Panc1 (cell line): Measurements from ENCODE around the gene LRRC38. TPM values are rescaled to one million over a fixed set of nuclear protein-coding genes. Genes with fewer than 3 reads are reported as not detected.

ENCODE experiments used
- ATAC-seq: fragments of 200-7000 bp; cut with Tn5 transposase; 2 replicates; pipeline ENCODE4 v1.9.1; 2020; ENCODE audit warnings: mild to moderate bottlenecking, moderate library complexity
- BruUV-seq: library from RNA; stranded (reverse); fragments of 400-500 nt; replicated peaks from 2 replicates; lab custom pipeline; 2021; lab: Mats Ljungman, UMichigan
- CTCF ChIA-PET: fragments of 300-600 bp; sonication (Branson Sonifier 250); formaldehyde crosslinking; loops from one replicate; lab custom pipeline; 2022; ENCODE audit warnings: antibody characterized with exemption; lab: Charles Lee
- POLR2A ChIA-PET: fragments of 300-600 bp; sonication (Branson Sonifier 250); formaldehyde crosslinking; loops from one replicate; lab custom pipeline; 2022; ENCODE audit warnings: antibody characterized with exemption; lab: Charles Lee
- DNase-seq: peaks from one replicate; pipeline ENCODE4 v3.0.0-alpha.2; 2010; ENCODE audit warnings: low read depth, low spot score
- H3K27ac ChIP-seq: 2 replicates; pipeline ENCODE4 v1.5.1; 2011; ENCODE audit warnings: mild to moderate bottlenecking, low read length, inconsistent platforms
- H3K27me3 ChIP-seq: fragments of 200-500 bp; sonication (Bioruptor generic); 2 replicates; pipeline ENCODE4 v1.6.0; 2014; ENCODE audit warnings: low read length, inconsistent platforms; ENCODE audit not compliant: control insufficient read depth, insufficient read depth
- H3K36me3 ChIP-seq: fragments of 200-500 bp; sonication (Bioruptor generic); 2 replicates; pipeline ENCODE4 v1.5.1; 2014; ENCODE audit warnings: inconsistent platforms, mild to moderate bottlenecking, low read length, moderate library complexity; ENCODE audit not compliant: control insufficient read depth, insufficient read depth
- H3K4me1 ChIP-seq: 2 replicates; pipeline ENCODE4 v1.5.1; 2011; ENCODE audit warnings: inconsistent platforms, mild to moderate bottlenecking, low read length, moderate library complexity; ENCODE audit not compliant: control insufficient read depth, insufficient read depth
- H3K4me3 ChIP-seq, 2 experiments: 2 replicates each; pipeline ENCODE4 v1.5.1; 2011 to 2012; ENCODE audit warnings: low read depth in 2 of 2, low read length in 2 of 2, mild to moderate bottlenecking in 2 of 2, inconsistent platforms in 1 of 2, moderate library complexity in 1 of 2
- H3K9me3 ChIP-seq: fragments of 200-500 bp; sonication (Bioruptor generic); 2 replicates; pipeline ENCODE4 v1.5.1; 2014; ENCODE audit warnings: low read depth, mild to moderate bottlenecking, inconsistent platforms, low read length, moderate library complexity; ENCODE audit not compliant: control insufficient read depth, insufficient read depth
- POLR2AphosphoS5 ChIP-seq: IDR thresholded peaks from 2 replicates; pipeline ENCODE4 v1.6.1; 2012; ENCODE audit warnings: mild to moderate bottlenecking, low read depth, low read length, moderate library complexity
- SIN3A ChIP-seq: IDR thresholded peaks from 2 replicates; pipeline ENCODE4 v1.6.1; 2012; ENCODE audit warnings: low read depth, mild to moderate bottlenecking, low read length, moderate library complexity, borderline replicate concordance; ENCODE audit not compliant: insufficient read depth
- TCF7L2 ChIP-seq: IDR thresholded peaks from 2 replicates; pipeline ENCODE4 v1.6.1; 2011; ENCODE audit warnings: mild to moderate bottlenecking, low read depth, low read length, inconsistent platforms
- in situ Hi-C: cut with HindIII; loops from 2 replicates; pipeline ENCODE4 v1.10.0; 2016; ENCODE audit warnings: low sequenced_read_pairs, low pct_unique_long_range_greater_than_20kb
- intact Hi-C: fragments of 100-400 bp; cut with micrococcal nuclease; formaldehyde crosslinking; loops from one replicate; pipeline ENCODE4 v1.10.0; 2022; ENCODE audit not compliant: unreplicated experiment
- total RNA-seq: library from RNA; stranded (reverse); gene quantifications from one replicate; pipeline ENCODE4 v1.2.1, GENCODE V29; 2021; ENCODE audit not compliant: unreplicated experiment
- TF ChIP-seq, protein P1 (sequence below): fragments of 450-650 bp; IDR thresholded peaks from 2 replicates; pipeline ENCODE4 v1.5.1; 2017; ENCODE audit warnings: mild to moderate bottlenecking
- TF ChIP-seq, protein P2 (sequence below), 2 experiments: IDR thresholded peaks; 2 replicates each; pipeline ENCODE4 v1.6.1; 2011 to 2012; ENCODE audit warnings: low read depth in 2 of 2, control low read depth in 1 of 2, low read length in 1 of 2, mild to moderate bottlenecking in 1 of 2, moderate library complexity in 1 of 2; ENCODE audit not compliant: insufficient read depth in 1 of 2

LRRC38 gene
- total RNA-seq, 1 experiment from 2014 or later, result not detected

GRCh38 chr1:13510499-13510898 lies 3.3 kb downstream of the LRRC38 start:
- H3K27ac ChIP-seq, result no peak overlapping the region
- H3K27me3 ChIP-seq, result no peaks in the 10 kb centered on the region; the same call in 1 of the 2 replicates
- H3K9me3 ChIP-seq, result no peaks in the 10 kb centered on the region
- H3K4me3 ChIP-seq, result no peak overlapping the region
- ATAC-seq (no peak), DNase-seq (no peak)
- in situ Hi-C loops (no loop called here), intact Hi-C loops (no loop called here)
- H3K36me3 ChIP-seq, result no peaks in the 10 kb centered on the region
- no peaks in the 10 kb centered on the region for H3K4me1 ChIP-seq
- BruUV-seq, result no TSS peak
- ChIA-PET CTCF (no interaction called here), POLR2A (no interaction called here)
- TF ChIP-seq, protein P1, sequence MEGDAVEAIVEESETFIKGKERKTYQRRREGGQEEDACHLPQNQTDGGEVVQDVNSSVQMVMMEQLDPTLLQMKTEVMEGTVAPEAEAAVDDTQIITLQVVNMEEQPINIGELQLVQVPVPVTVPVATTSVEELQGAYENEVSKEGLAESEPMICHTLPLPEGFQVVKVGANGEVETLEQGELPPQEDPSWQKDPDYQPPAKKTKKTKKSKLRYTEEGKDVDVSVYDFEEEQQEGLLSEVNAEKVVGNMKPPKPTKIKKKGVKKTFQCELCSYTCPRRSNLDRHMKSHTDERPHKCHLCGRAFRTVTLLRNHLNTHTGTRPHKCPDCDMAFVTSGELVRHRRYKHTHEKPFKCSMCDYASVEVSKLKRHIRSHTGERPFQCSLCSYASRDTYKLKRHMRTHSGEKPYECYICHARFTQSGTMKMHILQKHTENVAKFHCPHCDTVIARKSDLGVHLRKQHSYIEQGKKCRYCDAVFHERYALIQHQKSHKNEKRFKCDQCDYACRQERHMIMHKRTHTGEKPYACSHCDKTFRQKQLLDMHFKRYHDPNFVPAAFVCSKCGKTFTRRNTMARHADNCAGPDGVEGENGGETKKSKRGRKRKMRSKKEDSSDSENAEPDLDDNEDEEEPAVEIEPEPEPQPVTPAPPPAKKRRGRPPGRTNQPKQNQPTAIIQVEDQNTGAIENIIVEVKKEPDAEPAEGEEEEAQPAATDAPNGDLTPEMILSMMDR, result no peak
- TF ChIP-seq SIN3A (no peak), TCF7L2 (no peak), POLR2AphosphoS5 (no peak)
- TF ChIP-seq, protein P2, sequence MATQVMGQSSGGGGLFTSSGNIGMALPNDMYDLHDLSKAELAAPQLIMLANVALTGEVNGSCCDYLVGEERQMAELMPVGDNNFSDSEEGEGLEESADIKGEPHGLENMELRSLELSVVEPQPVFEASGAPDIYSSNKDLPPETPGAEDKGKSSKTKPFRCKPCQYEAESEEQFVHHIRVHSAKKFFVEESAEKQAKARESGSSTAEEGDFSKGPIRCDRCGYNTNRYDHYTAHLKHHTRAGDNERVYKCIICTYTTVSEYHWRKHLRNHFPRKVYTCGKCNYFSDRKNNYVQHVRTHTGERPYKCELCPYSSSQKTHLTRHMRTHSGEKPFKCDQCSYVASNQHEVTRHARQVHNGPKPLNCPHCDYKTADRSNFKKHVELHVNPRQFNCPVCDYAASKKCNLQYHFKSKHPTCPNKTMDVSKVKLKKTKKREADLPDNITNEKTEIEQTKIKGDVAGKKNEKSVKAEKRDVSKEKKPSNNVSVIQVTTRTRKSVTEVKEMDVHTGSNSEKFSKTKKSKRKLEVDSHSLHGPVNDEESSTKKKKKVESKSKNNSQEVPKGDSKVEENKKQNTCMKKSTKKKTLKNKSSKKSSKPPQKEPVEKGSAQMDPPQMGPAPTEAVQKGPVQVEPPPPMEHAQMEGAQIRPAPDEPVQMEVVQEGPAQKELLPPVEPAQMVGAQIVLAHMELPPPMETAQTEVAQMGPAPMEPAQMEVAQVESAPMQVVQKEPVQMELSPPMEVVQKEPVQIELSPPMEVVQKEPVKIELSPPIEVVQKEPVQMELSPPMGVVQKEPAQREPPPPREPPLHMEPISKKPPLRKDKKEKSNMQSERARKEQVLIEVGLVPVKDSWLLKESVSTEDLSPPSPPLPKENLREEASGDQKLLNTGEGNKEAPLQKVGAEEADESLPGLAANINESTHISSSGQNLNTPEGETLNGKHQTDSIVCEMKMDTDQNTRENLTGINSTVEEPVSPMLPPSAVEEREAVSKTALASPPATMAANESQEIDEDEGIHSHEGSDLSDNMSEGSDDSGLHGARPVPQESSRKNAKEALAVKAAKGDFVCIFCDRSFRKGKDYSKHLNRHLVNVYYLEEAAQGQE (IDR thresholded peaks at IDR 0.05; ENCODE audit: insufficient read depth in 1 of 2, low read depth in 2 of 2, low read length in 1 of 2), result no peak

DNA sequence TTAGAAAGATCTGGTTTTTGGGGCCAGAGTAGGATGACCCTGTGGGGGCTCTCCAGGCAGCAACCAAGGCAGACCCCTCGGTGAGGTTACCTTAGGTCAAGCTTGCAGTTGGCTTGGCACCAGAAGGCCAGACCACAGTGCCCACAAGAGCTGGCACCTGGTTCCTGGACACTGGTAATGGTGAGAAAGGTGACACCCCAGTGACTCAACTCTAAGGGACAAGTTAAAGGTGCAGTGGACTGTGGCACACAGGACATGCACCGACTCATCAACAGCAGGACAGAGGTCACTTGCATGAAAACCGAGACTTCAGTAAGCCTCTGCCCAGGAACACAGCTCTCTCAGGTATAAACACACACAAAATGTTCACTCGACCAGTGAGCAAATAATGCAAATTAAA lies 6.7 kb downstream of the LRRC38 start:
- H3K27me3 ChIP-seq, result no peaks in the 10 kb centered on the region; the same call in 1 of the 2 replicates
- BruUV-seq, result no TSS peak
- no peaks in the 10 kb centered on the region for H3K9me3 ChIP-seq
- intact Hi-C loops, result no loop called here
- POLR2A ChIA-PET, result no interaction called here
- no peak overlapping the region for H3K4me3 ChIP-seq
- TF ChIP-seq, protein P1, result no peak
- no peak for TF ChIP-seq TCF7L2
- TF ChIP-seq, protein P2 (IDR thresholded peaks at IDR 0.05; ENCODE audit: insufficient read depth in 1 of 2, low read depth in 2 of 2, low read length in 1 of 2), result no peak
- TF ChIP-seq SIN3A, result no peak
- no peak for TF ChIP-seq POLR2AphosphoS5
- no peaks in the 10 kb centered on the region for H3K36me3 ChIP-seq
- no peak overlapping the region for H3K27ac ChIP-seq
- ATAC-seq (no peak), DNase-seq (no peak)
- no peaks in the 10 kb centered on the region for H3K4me1 ChIP-seq
- CTCF ChIA-PET, result no interaction called here
- in situ Hi-C loops, result no loop called here
